SK-N-SH (cell line): ENCODE data around the gene VWC2L. TPM values are rescaled to one million over a fixed set of nuclear protein-coding genes. Genes with fewer than 3 reads are reported as not detected.

ENCODE experiments used
- CTCF ChIA-PET: fragments of 300-600, 350-600 bp; formaldehyde crosslinking; extraction: SDS; loops from one replicate; lab custom pipeline; 2021; lab: Yijun Ruan, JAX
- POLR2A ChIA-PET: fragments of 350-600 bp; sonication (Branson Sonifier 250); formaldehyde crosslinking; extraction: SDS; loops from one replicate; lab custom pipeline; 2020; ENCODE audit warnings: antibody characterized with exemption, inconsistent platforms; lab: Yijun Ruan, JAX
- DNase-seq: peaks from one replicate; pipeline ENCODE4 v3.0.0; 2012
- H2AFZ ChIP-seq: fragments of 200-600 bp; sonication (generic); 2 replicates; pipeline ENCODE4 v1.8.1; 2016; ENCODE audit warnings: antibody characterized with exemption, mild to moderate bottlenecking, low read depth
- H3F3A ChIP-seq: fragments of 200-600 bp; sonication (generic); replicated peaks from 2 replicates; pipeline ENCODE3; 2016; ENCODE audit warnings: antibody characterized with exemption, mild to moderate bottlenecking; ENCODE audit not compliant: insufficient read depth
- H3K27ac ChIP-seq, 2 experiments: fragments of 200-500 bp in 1 of 2; fragments of 200-600 bp in 1 of 2; sonication (Bioruptor generic) in 1 of 2; sonication (generic), shearing (Covaris generic) in 1 of 2; 2 replicates each; pipeline versions ENCODE4 v1.5.1 to v1.6.1; 2014 to 2016; ENCODE audit warnings: low read depth in 2 of 2, inconsistent platforms in 1 of 2, low read length in 1 of 2, mild to moderate bottlenecking in 1 of 2, mixed read lengths in 1 of 2
- H3K27me3 ChIP-seq: fragments of 200-600 bp; sonication (generic), shearing (Covaris generic); 2 replicates; pipeline ENCODE4 v1.6.1; 2016; ENCODE audit warnings: mixed run types; ENCODE audit not compliant: insufficient read depth
- H3K36me3 ChIP-seq, 2 experiments: fragments of 200-500 bp in 1 of 2; fragments of 200-600 bp in 1 of 2; sonication (Bioruptor generic) in 1 of 2; sonication (generic) in 1 of 2; replicated peaks in 1 of 2; 2 replicates each; pipeline versions ENCODE3 to v1.5.1; 2014 to 2016; ENCODE audit warnings: low read length in 1 of 2, mild to moderate bottlenecking in 1 of 2; ENCODE audit not compliant: insufficient read depth in 2 of 2, control insufficient read depth in 1 of 2
- H3K4me1 ChIP-seq, 2 experiments: fragments of 200-500 bp in 1 of 2; fragments of 200-600 bp in 1 of 2; sonication (Bioruptor generic) in 1 of 2; sonication (generic), shearing (Covaris generic) in 1 of 2; 2 replicates each; pipeline versions ENCODE4 v1.5.1 to v1.6.1; 2014 to 2016; ENCODE audit warnings: low read depth in 1 of 2, low read length in 1 of 2, mixed run types in 1 of 2; ENCODE audit not compliant: insufficient read depth in 2 of 2, control insufficient read depth in 1 of 2
- H3K4me2 ChIP-seq: fragments of 200-600 bp; sonication (generic), shearing (Covaris generic); 2 replicates; pipeline ENCODE4 v1.6.1; 2017; ENCODE audit warnings: mixed run types
- H3K4me3 ChIP-seq, 2 experiments: fragments of 200-500 bp in 1 of 2; fragments of 200-600 bp in 1 of 2; sonication (Bioruptor generic) in 1 of 2; sonication (generic), shearing (Covaris generic) in 1 of 2; 2 replicates each; pipeline versions ENCODE4 v1.5.1 to v1.8.1; 2014 to 2016; ENCODE audit warnings: low read depth in 2 of 2, inconsistent platforms in 1 of 2, low read length in 1 of 2, mild to moderate bottlenecking in 1 of 2, mixed read lengths in 1 of 2, moderate library complexity in 1 of 2
- H3K79me2 ChIP-seq: fragments of 200-600 bp; sonication (generic); 2 replicates; pipeline ENCODE4 v1.8.1; 2017; ENCODE audit warnings: mild to moderate bottlenecking; ENCODE audit not compliant: insufficient read depth
- H3K9ac ChIP-seq: fragments of 200-600 bp; sonication (generic); 2 replicates; pipeline ENCODE4 v1.6.1; 2017; ENCODE audit warnings: mixed run types
- H3K9me2 ChIP-seq: fragments of 200-600 bp; sonication (generic); 2 replicates; pipeline ENCODE4 v1.6.1; 2017; ENCODE audit warnings: mixed run types
- H3K9me3 ChIP-seq: fragments of 200-600 bp; sonication (generic); 2 replicates; pipeline ENCODE4 v1.6.1; 2017; ENCODE audit warnings: mixed run types, mild to moderate bottlenecking, moderate library complexity
- H4K20me1 ChIP-seq: fragments of 200-600 bp; sonication (generic); 2 replicates; pipeline ENCODE4 v1.6.1; 2017; ENCODE audit warnings: mild to moderate bottlenecking, mixed run types; ENCODE audit not compliant: insufficient read depth
- CHD2 ChIP-seq: fragments of 150-350 bp; IDR thresholded peaks from 2 replicates; pipeline ENCODE4 v1.6.1; 2018; ENCODE audit warnings: low read length; ENCODE audit not compliant: partially characterized antibody
- FOSL2 ChIP-seq: IDR thresholded peaks from 2 replicates; pipeline ENCODE4 v1.4.0; 2012; ENCODE audit warnings: low read depth, mild to moderate bottlenecking, moderate library complexity, borderline replicate concordance
- FOXJ3 ChIP-seq: sonication (generic); formaldehyde crosslinking; IDR thresholded peaks from 2 replicates; pipeline ENCODE4 v1.5.1; 2020; ENCODE audit warnings: mild to moderate bottlenecking, missing genetic modification reagents
- FOXM1 ChIP-seq: IDR thresholded peaks from 2 replicates; pipeline ENCODE4 v1.4.0; 2012; ENCODE audit warnings: low read depth, mild to moderate bottlenecking
- GATA2 ChIP-seq: sonication (generic); formaldehyde crosslinking; IDR thresholded peaks from 2 replicates; pipeline ENCODE4 v1.5.0; 2020; ENCODE audit warnings: mild to moderate bottlenecking, missing genetic modification reagents
- JUND ChIP-seq: IDR thresholded peaks from 2 replicates; pipeline ENCODE4 v1.4.0; 2012
- MEF2A ChIP-seq: IDR thresholded peaks from 2 replicates; pipeline ENCODE4 v1.4.0; 2012; ENCODE audit warnings: low read depth, borderline replicate concordance
- MXI1 ChIP-seq: IDR thresholded peaks from 2 replicates; pipeline ENCODE4 v1.6.1; 2012; ENCODE audit warnings: mild to moderate bottlenecking, low read depth, low read length, improper control_type of control experiment
- NFIC ChIP-seq: IDR thresholded peaks from 2 replicates; pipeline ENCODE4 v1.4.0; 2012; ENCODE audit warnings: borderline replicate concordance
- POLR2AphosphoS5 ChIP-seq: IDR thresholded peaks from 2 replicates; pipeline ENCODE4 v1.6.1; 2012; ENCODE audit warnings: low read depth, low read length
- RAD21 ChIP-seq: IDR thresholded peaks from 2 replicates; pipeline ENCODE4 v1.6.1; 2012; ENCODE audit warnings: mild to moderate bottlenecking, low read length
- RCOR1 ChIP-seq: fragments of 150-350 bp; IDR thresholded peaks from 2 replicates; pipeline ENCODE4 v1.6.1; 2017; ENCODE audit warnings: antibody characterized with exemption, low read length
- RXRA ChIP-seq: IDR thresholded peaks from 2 replicates; pipeline ENCODE4 v1.4.0; 2012; ENCODE audit warnings: low read depth, mild to moderate bottlenecking, borderline replicate concordance
- SMC3 ChIP-seq: IDR thresholded peaks from 2 replicates; pipeline ENCODE4 v1.6.1; 2012; ENCODE audit warnings: low read depth, low read length, improper control_type of control experiment
- TCF12 ChIP-seq: IDR thresholded peaks from 2 replicates; pipeline ENCODE4 v1.4.0; 2012
- TEAD4 ChIP-seq: IDR thresholded peaks from 2 replicates; pipeline ENCODE4 v1.4.0; 2012; ENCODE audit warnings: mild to moderate bottlenecking, borderline replicate concordance; ENCODE audit not compliant: insufficient read depth
- USF2 ChIP-seq: fragments of 150-350 bp; IDR thresholded peaks from 2 replicates; pipeline ENCODE4 v1.6.1; 2017; ENCODE audit warnings: antibody characterized with exemption, low read length, low read depth, borderline replicate concordance
- YY1 ChIP-seq: IDR thresholded peaks from 2 replicates; pipeline ENCODE4 v1.4.0; 2012; ENCODE audit warnings: low read depth, mild to moderate bottlenecking
- WGBS: methylation state at CpG from one replicate; pipeline ENCODE4 v1.1.6; 2017; ENCODE audit warnings: low lambda C conversion rate; 5-methylcytosine and 5-hydroxymethylcytosine counted together
- polyA plus RNA-seq, 3 experiments: library from polyadenylated mRNA; depleted of rRNA; stranded (reverse); fragments of >200 nt; gene quantifications; 2 replicates each; pipeline ENCODE4 v1.2.3, GENCODE V29; 2012
- TF ChIP-seq, protein P1 (sequence below): IDR thresholded peaks from 2 replicates; pipeline ENCODE4; 2012
- TF ChIP-seq, protein P2 (sequence below): IDR thresholded peaks from 2 replicates; pipeline ENCODE4 v1.4.0; 2012; ENCODE audit warnings: low read depth
- TF ChIP-seq, protein P3 (sequence below): IDR thresholded peaks from 2 replicates; pipeline ENCODE4 v1.6.1; 2012; ENCODE audit warnings: mild to moderate bottlenecking, low read depth, low read length, moderate library complexity

VWC2L gene
- polyA plus RNA-seq, 1 of the 3 experiments (the other 2 are of a cell fraction): not detected

DNA sequence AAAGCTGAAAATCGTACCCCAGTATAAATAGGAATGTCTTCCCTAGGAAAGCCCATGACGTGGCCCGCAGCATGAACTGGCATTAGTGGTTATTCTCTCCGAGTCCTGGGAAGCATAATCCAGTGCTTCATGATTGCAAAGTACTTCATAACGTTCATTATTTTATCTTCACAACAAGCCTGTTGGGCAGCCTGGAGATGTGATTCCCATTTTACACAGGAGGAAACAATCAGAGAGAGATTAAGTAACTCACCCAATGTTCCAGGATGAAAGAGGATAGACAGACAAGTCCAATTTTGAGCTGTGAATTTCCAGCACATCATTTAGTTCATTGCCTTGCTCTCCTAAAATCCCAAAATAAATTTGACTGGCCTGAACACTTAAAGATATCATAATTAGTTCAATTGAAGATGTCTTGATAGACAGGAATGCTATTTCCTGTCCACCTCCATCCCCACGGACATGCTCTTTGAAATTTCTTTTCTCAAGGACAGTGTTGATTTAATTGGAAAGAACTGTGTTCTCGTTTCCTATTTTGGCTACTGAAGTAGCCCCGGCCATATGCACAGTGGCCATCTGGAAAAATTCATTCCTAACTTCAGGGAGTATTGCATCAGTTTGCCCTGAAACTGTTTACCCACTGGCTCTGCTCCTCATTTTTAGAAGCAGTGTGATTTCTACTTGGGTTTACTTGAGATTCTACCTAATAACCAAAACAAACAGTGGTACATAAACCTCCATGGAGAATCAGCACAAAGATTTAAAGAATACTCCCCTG is 93.9 kb downstream of the VWC2L start:
- POLR2A ChIA-PET: no interaction called here
- CTCF ChIA-PET: interaction anchor here (1.5 kb wide), 1 partner anchor 15 kb away, joined by 4 read pairs; no protein-coding TSS in a partner anchor

DNA sequence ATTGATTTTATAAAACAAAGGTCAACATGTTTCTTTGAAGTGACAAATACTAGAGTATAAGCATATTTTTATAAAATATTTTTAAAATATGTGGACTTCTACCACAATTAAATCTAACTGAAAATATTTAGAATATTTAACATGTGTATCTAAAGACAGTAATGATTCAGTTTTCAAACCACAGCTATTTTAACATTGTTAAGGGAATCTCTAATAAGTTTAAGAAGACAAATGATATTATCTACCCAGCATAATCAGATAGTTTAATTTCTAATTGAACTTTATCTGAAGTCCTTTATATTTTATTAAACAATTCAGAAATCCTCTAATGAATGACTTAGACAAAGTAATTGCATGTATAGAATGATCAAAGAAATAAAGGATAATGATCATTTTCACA is 96.2 kb downstream of the VWC2L start:
- Histone ChIP-seq H3K9me2 (no peaks in the 10 kb centered on the region), H3K4me3 (no peak overlapping the region), H3K27me3 (no peaks in the 10 kb centered on the region), H3K4me1 (no peaks in the 10 kb centered on the region; a peak in 1 of 4 replicates), H3K79me2 (no peaks in the 10 kb centered on the region), H4K20me1 (no peaks in the 10 kb centered on the region), H3K9me3 (no peaks in the 10 kb centered on the region), H3K4me2 (no peak overlapping the region), H3F3A (no peaks in the 10 kb centered on the region), H3K27ac (no peak overlapping the region), H3K36me3 (no peaks in the 10 kb centered on the region), H2AFZ (no peak overlapping the region), H3K9ac (no peak overlapping the region)
- no peak for DNase-seq
- CTCF ChIA-PET: interaction anchor here (0.6 to 1.4 kb wide), 2 partner anchors 16 to 85 kb away, joined by 3 to 5 read pairs; no protein-coding TSS in a partner anchor
- POLR2A ChIA-PET: no interaction called here
- TF ChIP-seq FOSL2: no peak
- TF ChIP-seq CHD2: no peak
- no peak for TF ChIP-seq FOXM1
- TF ChIP-seq FOXJ3 (CRISPR knock-in tag): no peak
- TF ChIP-seq, protein P1, sequence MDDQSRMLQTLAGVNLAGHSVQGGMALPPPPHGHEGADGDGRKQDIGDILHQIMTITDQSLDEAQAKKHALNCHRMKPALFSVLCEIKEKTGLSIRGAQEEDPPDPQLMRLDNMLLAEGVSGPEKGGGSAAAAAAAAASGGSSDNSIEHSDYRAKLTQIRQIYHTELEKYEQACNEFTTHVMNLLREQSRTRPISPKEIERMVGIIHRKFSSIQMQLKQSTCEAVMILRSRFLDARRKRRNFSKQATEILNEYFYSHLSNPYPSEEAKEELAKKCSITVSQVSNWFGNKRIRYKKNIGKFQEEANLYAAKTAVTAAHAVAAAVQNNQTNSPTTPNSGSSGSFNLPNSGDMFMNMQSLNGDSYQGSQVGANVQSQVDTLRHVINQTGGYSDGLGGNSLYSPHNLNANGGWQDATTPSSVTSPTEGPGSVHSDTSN: no peak
- no peak for TF ChIP-seq GATA2
- TF ChIP-seq POLR2AphosphoS5: no peak
- no peak for TF ChIP-seq RAD21
- TF ChIP-seq RXRA: no peak
- TF ChIP-seq JUND: no peak
- TF ChIP-seq SMC3: no peak
- no peak for TF ChIP-seq NFIC
- no peak for TF ChIP-seq YY1
- TF ChIP-seq, protein P2, sequence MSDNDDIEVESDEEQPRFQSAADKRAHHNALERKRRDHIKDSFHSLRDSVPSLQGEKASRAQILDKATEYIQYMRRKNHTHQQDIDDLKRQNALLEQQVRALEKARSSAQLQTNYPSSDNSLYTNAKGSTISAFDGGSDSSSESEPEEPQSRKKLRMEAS: no peak
- no peak for TF ChIP-seq RCOR1
- TF ChIP-seq, protein P3, sequence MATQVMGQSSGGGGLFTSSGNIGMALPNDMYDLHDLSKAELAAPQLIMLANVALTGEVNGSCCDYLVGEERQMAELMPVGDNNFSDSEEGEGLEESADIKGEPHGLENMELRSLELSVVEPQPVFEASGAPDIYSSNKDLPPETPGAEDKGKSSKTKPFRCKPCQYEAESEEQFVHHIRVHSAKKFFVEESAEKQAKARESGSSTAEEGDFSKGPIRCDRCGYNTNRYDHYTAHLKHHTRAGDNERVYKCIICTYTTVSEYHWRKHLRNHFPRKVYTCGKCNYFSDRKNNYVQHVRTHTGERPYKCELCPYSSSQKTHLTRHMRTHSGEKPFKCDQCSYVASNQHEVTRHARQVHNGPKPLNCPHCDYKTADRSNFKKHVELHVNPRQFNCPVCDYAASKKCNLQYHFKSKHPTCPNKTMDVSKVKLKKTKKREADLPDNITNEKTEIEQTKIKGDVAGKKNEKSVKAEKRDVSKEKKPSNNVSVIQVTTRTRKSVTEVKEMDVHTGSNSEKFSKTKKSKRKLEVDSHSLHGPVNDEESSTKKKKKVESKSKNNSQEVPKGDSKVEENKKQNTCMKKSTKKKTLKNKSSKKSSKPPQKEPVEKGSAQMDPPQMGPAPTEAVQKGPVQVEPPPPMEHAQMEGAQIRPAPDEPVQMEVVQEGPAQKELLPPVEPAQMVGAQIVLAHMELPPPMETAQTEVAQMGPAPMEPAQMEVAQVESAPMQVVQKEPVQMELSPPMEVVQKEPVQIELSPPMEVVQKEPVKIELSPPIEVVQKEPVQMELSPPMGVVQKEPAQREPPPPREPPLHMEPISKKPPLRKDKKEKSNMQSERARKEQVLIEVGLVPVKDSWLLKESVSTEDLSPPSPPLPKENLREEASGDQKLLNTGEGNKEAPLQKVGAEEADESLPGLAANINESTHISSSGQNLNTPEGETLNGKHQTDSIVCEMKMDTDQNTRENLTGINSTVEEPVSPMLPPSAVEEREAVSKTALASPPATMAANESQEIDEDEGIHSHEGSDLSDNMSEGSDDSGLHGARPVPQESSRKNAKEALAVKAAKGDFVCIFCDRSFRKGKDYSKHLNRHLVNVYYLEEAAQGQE: no peak
- TF ChIP-seq MXI1: no peak

More for the DNA sequence above, 93.9 kb downstream of the VWC2L start:
- Histone ChIP-seq H3F3A (no peaks in the 10 kb centered on the region), H3K79me2 (no peaks in the 10 kb centered on the region), H2AFZ (no peak overlapping the region), H3K9ac (no peak overlapping the region), H3K27me3 (no peaks in the 10 kb centered on the region), H3K27ac (no peak overlapping the region), H3K9me3 (no peaks in the 10 kb centered on the region), H3K4me3 (no peak overlapping the region), H3K36me3 (no peaks in the 10 kb centered on the region), H3K4me1 (no peaks in the 10 kb centered on the region; a peak in 1 of 4 replicates), H3K9me2 (no peaks in the 10 kb centered on the region)
- no peak for DNase-seq
- no peak for TF ChIP-seq POLR2AphosphoS5
- TF ChIP-seq RAD21: no peak
- TF ChIP-seq FOXJ3 (CRISPR knock-in tag): no peak
- no peak for TF ChIP-seq GATA2
- no peak for TF ChIP-seq TEAD4
- no peak for TF ChIP-seq YY1
- TF ChIP-seq USF2: no peak
- TF ChIP-seq TCF12: no peak
- no peak for TF ChIP-seq MEF2A
- no peak for TF ChIP-seq RXRA
- TF ChIP-seq, all 33 proteins: peak for 0
- no peaks in the 10 kb centered on the region for H4K20me1 ChIP-seq
- 52% methylated on average over 8 of the region's 8 CpGs for WGBS
- no peak overlapping the region for H3K4me2 ChIP-seq
